ENCODE results near the gene PSEN1.

GRCh38 chr14:73153272-73153671, 17.0 kb downstream of the PSEN1 start:
- TF ChIP-seq CTCF (conservative IDR thresholded peaks at IDR 0.05; ENCODE audit: low read depth, low read length) (no peak), EZH2 (IDR thresholded peaks at IDR 0.05; ENCODE audit: low read length, unreplicated experiment) (no peak), EZH2phosphoT487 (IDR thresholded peaks at IDR 0.05; ENCODE audit: borderline replicate concordance, low read length) (no peak)

All from PC-3 (cell line).